ENCODE measurements around the gene HDGF. TPM values are rescaled to one million over a fixed set of nuclear protein-coding genes. Genes with fewer than 3 reads are reported as not detected.

HDGF gene
- total RNA-seq, 4 donors from 2014 or later, result 41.2 to 150 (median 73.7) TPM

DNA sequence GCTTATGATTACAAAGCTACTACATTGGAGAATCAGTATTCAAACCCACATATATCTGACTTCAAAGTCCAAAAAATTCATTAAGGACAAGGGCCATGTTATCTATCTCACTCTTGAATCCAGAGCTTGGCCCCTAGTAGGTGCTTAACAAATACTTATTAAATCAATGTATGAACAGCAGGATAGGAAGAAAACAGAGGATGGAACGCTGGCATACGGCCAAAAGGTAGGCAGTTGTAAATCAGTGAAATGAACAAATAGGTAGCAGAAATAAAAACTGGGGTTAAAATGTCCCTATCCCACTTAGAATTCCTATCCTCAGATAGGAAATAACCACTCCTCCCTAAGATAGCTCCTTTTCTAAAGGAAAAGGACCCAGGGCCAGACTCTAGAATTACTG is 12.6 kb downstream of the HDGF start:
- no peak overlapping the region for H3K4me3 ChIP-seq
- no peaks in the 10 kb centered on the region for H3K4me1 ChIP-seq
- no peak overlapping the region for H3K27ac ChIP-seq
- H3K36me3 ChIP-seq, result no peaks in the 10 kb centered on the region
- intact Hi-C loops (cut with DNase I; ENCODE audit: low total_unique reads), result no loop called here
- DNase-seq, result no peak
- no peak for TF ChIP-seq POLR2A (IDR thresholded peaks at IDR 0.05)
- TF ChIP-seq, protein P1, sequence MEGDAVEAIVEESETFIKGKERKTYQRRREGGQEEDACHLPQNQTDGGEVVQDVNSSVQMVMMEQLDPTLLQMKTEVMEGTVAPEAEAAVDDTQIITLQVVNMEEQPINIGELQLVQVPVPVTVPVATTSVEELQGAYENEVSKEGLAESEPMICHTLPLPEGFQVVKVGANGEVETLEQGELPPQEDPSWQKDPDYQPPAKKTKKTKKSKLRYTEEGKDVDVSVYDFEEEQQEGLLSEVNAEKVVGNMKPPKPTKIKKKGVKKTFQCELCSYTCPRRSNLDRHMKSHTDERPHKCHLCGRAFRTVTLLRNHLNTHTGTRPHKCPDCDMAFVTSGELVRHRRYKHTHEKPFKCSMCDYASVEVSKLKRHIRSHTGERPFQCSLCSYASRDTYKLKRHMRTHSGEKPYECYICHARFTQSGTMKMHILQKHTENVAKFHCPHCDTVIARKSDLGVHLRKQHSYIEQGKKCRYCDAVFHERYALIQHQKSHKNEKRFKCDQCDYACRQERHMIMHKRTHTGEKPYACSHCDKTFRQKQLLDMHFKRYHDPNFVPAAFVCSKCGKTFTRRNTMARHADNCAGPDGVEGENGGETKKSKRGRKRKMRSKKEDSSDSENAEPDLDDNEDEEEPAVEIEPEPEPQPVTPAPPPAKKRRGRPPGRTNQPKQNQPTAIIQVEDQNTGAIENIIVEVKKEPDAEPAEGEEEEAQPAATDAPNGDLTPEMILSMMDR (IDR thresholded peaks at IDR 0.05), result no peak
- H3K27me3 ChIP-seq, result no peaks in the 10 kb centered on the region
- H3K9me3 ChIP-seq, result no peaks in the 10 kb centered on the region

DNA sequence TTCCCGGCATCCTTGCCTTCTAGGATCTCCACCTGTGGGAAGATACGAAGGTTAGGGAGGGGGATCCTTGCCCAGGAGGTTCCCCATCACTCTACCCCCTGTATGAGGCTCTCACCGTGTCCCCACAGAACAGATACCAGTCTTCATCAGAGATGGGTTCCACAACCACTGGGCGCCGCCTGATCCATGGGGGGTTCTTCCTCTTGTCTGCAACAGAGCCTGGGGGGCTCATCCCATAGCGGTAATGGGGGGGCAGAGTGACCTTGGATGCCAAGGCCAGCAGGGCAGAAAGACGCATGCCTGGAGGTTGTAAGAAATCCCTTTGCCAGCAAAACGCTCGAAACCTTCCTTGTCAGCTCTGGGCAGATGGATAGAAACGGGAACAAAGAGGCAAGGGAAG is 13.1 kb downstream of the HDGF start:
- Histone ChIP-seq H3K27ac (no peak overlapping the region), H3K4me1 (no peaks in the 10 kb centered on the region), H3K27me3 (no peaks in the 10 kb centered on the region), H3K36me3 (no peaks in the 10 kb centered on the region), H3K9me3 (no peaks in the 10 kb centered on the region), H3K4me3 (no peak overlapping the region)
- intact Hi-C loops (cut with DNase I; ENCODE audit: low total_unique reads), result no loop called here
- TF ChIP-seq, protein P1 (IDR thresholded peaks at IDR 0.05), result no peak
- no peak for TF ChIP-seq POLR2A (IDR thresholded peaks at IDR 0.05)
- DNase-seq, result no peak

DNA sequence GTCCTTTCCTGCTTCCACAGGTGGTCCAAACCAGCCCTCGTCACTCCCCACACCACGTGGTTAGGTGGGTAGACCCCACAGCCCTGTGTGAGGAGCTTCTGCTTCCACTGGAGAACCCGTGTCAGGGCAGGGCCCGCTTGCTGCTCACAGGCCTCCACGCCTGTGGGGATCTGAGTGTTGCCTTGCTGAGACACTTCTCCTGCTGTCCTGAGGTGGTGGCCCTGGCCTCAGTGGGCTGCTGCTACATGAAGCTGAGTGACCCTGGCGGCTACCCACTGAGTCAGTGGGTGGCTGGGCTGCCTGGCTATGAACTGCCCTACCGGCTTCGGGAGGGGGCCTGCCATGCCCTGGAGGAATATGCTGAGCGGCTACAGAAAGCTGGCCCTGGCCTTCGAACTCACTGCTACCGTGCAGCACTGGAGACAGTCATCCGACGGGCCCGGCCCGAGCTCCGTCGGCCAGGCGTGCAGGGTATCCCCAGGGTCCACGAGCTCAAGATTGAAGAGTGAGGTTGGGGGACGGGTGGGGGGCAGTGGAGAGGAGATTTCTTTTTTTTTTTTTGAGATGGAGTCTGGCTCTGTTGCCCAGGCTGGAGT is 17.4 kb downstream of the HDGF start:
- H3K36me3 ChIP-seq, result no peaks in the 10 kb centered on the region
- intact Hi-C loops (cut with DNase I; ENCODE audit: low total_unique reads), result no loop called here
- DNase-seq, result no peak

DNA sequence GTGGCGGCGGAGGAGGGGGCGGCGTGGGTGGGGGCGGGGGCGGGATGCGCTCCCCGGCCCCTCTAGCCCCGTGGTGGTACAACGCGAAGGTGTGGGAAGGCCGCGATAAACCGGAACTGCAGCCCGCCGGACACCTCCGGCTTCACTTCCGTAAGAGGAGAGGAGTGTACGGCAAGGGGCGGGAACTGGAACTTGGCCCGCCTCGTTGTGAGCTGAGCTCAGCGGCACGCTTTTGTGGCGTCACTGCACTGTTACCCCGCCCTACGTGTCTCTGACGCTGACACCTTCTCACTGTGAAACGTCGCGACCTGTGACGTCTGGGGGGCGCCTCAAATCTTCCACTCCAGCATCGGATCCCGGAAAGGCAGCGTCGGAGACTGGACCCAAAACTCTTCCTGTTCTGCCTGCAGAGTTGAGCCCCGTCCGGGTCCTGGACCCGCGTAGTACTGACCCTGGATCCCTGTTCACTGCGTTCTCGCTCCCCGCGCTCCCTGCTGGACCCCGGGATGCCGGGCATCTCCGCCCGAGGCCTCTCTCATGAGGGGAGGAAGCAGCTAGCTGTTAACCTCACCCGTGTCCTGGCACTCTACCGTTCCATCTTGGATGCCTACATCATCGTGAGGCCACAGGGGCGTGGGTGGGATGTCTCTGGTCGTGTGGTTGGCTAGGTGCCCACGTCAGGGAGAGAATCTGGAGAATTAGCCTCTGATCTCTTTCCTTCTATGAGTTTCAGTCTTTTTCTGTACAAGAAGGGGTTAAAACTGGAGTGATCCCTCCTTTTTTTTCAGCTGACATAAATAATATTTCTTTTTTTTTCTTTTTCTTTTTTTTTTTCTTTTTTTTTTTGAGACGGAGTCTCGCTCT is 22.6 kb downstream of the HDGF start, which contains the start of gene ISG20L2:
Gene ISG20L2, minus strand, starts transcription at position 168 of the 864 bp plus-strand sequence. CDS start 1,114 bp downstream, outside the sequence.
- H3K4me1 ChIP-seq, result peaks cover 15% of the 10 kb centered on the region in 2 donors
- intact Hi-C loops (cut with DNase I; ENCODE audit: low total_unique reads), result loop anchor here (10.0 kb wide), 1 partner anchor 54 kb away; the partner anchor contains the start of gene NES

More for the DNA sequence above, 17.4 kb downstream of the HDGF start:
- H3K9me3 ChIP-seq, result no peaks in the 10 kb centered on the region
- H3K4me1 ChIP-seq, result no peaks in the 10 kb centered on the region
- no peaks in the 10 kb centered on the region for H3K27me3 ChIP-seq
- no peak overlapping the region for H3K27ac ChIP-seq
- TF ChIP-seq, protein P1 (IDR thresholded peaks at IDR 0.05), result no peak
- TF ChIP-seq POLR2A (IDR thresholded peaks at IDR 0.05), result no peak
- H3K4me3 ChIP-seq, result no peak overlapping the region

More for the DNA sequence above, 22.6 kb downstream of the HDGF start, which contains the start of gene ISG20L2:
- DNase-seq, result peak; percentile 97 to 98
- Histone ChIP-seq H3K9me3 (no peaks in the 10 kb centered on the region), H3K27me3 (no peaks in the 10 kb centered on the region), H3K36me3 (no peaks in the 10 kb centered on the region), H3K4me3 (peak within 1 kb of the TSS; percentile 80 to 87), H3K27ac (peak within 1 kb of the TSS; percentile 96 to 99)
- TF ChIP-seq, protein P1 (IDR thresholded peaks at IDR 0.05), result peak in 2 of 4 experiments; percentile 2 to 8
- TF ChIP-seq POLR2A (IDR thresholded peaks at IDR 0.05), result peak; percentile 52 to 65
